ENCODE results near the gene DLEC1. TPM values are rescaled to one million over a fixed set of nuclear protein-coding genes. Genes with fewer than 3 reads are reported as not detected.

The DLEC1 gene
- polyA plus RNA-seq, 1 experiment, result 0.06 TPM

DNA sequence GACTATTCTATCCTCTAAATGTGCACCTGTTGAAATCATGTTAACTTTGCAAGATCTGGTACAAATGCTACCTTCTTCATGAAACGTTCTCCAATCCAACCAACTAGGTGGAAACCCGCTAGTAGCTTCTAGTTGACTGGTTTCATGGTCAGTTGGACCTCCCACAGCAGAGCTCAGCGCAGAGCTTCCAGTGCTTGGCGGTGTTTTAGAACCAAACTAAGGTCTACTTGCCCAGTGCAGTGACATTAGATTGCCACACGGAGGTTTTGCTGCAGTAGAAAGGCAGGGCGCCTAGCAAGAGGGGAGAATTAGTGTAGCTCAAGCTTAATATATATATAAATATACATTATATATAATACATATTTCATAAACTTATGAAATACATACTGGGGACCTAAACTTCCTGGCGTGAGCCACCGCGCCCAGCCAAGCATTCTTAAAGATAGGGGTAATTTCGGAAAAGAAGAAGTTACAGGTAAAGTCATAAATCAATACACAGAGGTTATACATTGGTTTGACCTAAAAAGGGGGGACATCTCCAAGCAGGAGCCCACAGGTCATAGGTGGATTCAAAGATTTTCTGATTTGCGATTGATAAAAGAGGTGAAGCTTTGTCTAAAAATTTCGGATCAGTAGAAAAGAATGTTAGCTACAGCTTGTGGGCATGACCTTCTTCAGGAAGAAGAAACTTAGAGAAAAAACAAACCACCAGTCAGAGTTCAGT, 124.3 kb downstream of the DLEC1 start:
- Histone ChIP-seq H3K4me3 (ENCODE audit: low read depth, low read length) (no peak overlapping the region), H3K36me3 (ENCODE audit: control insufficient read depth, insufficient read depth, low read length) (no peaks in the 10 kb centered on the region), H3K27me3 (ENCODE audit: control insufficient read depth, insufficient read depth, low read length) (no peaks in the 10 kb centered on the region)
- ChIA-PET CTCF (interaction anchor here (0.9 to 1.3 kb wide), 2 partner anchors 8 to 18 kb away, joined by 4 to 6 read pairs; no protein-coding TSS in a partner anchor), POLR2A (no interaction called here)
- TF ChIP-seq, protein P1, sequence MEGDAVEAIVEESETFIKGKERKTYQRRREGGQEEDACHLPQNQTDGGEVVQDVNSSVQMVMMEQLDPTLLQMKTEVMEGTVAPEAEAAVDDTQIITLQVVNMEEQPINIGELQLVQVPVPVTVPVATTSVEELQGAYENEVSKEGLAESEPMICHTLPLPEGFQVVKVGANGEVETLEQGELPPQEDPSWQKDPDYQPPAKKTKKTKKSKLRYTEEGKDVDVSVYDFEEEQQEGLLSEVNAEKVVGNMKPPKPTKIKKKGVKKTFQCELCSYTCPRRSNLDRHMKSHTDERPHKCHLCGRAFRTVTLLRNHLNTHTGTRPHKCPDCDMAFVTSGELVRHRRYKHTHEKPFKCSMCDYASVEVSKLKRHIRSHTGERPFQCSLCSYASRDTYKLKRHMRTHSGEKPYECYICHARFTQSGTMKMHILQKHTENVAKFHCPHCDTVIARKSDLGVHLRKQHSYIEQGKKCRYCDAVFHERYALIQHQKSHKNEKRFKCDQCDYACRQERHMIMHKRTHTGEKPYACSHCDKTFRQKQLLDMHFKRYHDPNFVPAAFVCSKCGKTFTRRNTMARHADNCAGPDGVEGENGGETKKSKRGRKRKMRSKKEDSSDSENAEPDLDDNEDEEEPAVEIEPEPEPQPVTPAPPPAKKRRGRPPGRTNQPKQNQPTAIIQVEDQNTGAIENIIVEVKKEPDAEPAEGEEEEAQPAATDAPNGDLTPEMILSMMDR (IDR thresholded peaks at IDR 0.05; ENCODE audit: insufficient read depth, low read depth, low read length), result peak; percentile 15; the same call in 1 of the 2 replicates
- no peak for DNase-seq (ENCODE audit: low read depth)

DNA sequence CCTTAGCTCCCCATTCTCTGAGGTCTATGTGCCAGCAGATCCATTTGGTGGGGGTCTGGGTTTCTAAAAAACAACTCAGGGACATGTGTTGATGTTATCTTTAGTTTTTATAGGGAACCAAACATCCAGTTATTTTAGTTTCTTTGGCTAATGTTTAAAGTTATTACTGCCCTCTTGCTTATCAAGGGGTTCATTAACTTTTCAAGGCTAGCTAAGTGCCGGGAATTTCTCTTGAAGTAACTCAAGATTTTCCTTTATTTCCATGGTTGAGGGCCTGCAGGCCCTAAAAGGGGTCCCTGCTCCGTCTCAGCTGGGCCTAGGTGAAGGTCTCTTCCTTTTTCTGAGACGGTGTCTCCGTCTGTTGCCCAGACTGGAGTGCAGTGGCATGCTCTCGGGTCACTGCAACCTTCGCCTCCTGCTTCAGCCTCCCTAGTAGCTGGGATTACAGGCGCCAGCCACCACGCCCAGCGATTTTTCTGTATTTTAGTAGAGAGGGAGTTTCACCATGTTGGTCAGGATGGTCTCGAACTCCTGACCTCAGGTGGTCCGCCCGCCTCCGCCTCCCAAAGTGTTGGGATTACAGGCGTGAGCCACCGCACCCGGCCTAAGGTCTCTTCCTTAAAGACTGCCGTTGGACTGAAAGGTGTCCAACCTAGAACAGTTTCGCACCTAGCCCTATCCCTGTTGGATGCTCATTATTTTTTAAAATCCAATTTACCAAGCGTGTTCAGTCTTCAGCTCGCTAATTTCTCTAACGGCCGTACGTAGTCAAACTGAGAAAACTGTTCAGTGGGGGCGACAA, 125.0 kb downstream of the DLEC1 start:
- CTCF ChIA-PET, result interaction anchor here (0.6 to 1.3 kb wide), 3 partner anchors 9 to 30 kb away, joined by 3 to 6 read pairs (median 4); no protein-coding TSS in a partner anchor
- no peaks in the 10 kb centered on the region for H3K27me3 ChIP-seq (ENCODE audit: control insufficient read depth, insufficient read depth, low read length)
- no peak for DNase-seq (ENCODE audit: low read depth)
- TF ChIP-seq, protein P1 (IDR thresholded peaks at IDR 0.05; ENCODE audit: insufficient read depth, low read depth, low read length), result no peak
- H3K36me3 ChIP-seq (ENCODE audit: control insufficient read depth, insufficient read depth, low read length), result no peaks in the 10 kb centered on the region
- POLR2A ChIA-PET, result interaction anchor here (0.6 to 1.5 kb wide), 3 partner anchors 27 to 1097 kb away, joined by 3 to 7 read pairs (median 5); partner anchors contain the start of gene ACAA1
- peak overlapping the region; percentile 74 for H3K4me3 ChIP-seq (ENCODE audit: low read depth, low read length)

DNA sequence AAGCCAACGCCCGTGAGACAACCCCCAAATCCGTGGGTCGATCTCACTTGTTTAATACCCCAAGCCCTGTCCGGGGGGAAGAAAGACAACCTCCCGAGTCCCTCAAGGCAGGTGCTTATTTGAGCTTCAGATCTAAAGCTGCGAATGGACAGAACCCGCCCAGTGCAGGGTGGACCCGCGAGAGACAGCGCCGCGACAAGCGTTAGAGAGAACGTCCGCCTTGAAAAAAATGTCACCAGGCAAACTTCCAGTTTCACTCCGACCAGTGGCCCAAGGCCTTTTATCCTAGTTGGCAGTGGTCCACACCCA, 125.6 kb downstream of the DLEC1 start:
- TF ChIP-seq, protein P1 (IDR thresholded peaks at IDR 0.05; ENCODE audit: insufficient read depth, low read depth, low read length), result no peak
- Histone ChIP-seq H3K36me3 (ENCODE audit: control insufficient read depth, insufficient read depth, low read length) (no peaks in the 10 kb centered on the region), H3K27me3 (ENCODE audit: control insufficient read depth, insufficient read depth, low read length) (no peaks in the 10 kb centered on the region), H3K4me3 (ENCODE audit: low read depth, low read length) (peak overlapping the region; percentile 74)
- CTCF ChIA-PET, result interaction anchor here (0.6 to 0.8 kb wide), 2 partner anchors 29 to 83 kb away, joined by 3 read pairs; no protein-coding TSS in a partner anchor
- DNase-seq (ENCODE audit: low read depth), result no peak
- POLR2A ChIA-PET, result interaction anchor here (0.6 to 1.5 kb wide), 3 partner anchors 28 to 1098 kb away, joined by 3 to 7 read pairs (median 5); partner anchors contain the start of gene ACAA1

DNA sequence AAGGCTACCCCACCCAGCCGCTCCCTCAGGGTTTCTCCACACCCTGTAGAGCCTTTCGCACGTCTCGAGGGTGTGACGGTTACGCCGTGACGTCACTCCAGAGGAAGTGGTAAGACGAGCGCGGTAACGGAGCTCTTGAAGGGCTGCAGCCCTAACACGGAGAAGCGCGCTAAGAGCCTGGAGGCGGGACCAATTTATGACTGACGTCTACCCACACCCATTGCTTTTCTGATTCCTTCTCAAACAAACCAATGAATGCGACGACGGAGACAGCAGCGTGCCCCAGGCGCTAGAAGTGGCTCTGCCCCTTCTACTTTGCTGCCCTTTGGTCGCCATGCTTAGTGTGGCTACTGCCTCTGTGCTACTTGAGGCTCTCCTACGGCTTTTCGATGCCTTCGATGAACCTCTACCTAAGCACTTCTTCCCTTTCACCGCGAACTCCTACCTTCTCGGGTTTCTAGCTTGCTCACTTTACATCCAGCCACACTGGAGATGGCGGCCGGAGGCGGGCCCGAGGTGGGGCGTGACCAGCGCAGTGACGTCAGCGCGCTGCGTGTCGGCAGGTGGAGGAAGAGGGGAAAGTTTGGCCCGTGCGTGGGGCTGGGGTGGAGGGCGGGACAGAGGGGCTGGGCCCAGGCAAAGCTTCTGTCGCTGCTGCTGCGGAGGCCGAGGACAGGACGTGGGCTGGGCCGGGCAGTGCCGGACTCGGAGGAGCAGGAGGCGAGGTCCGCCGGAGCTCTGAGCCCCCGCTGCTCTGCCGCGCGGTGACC, 126.1 kb downstream of the DLEC1 start, which contains the start of gene OXSR1:
TSS of gene OXSR1 (plus strand) at position 586 of the 770 bp plus-strand sequence. CDS start 340 bp downstream, outside the sequence.
- TF ChIP-seq, protein P1 (IDR thresholded peaks at IDR 0.05; ENCODE audit: insufficient read depth, low read depth, low read length), result no peak
- CTCF ChIA-PET, result interaction anchor here (0.6 to 0.8 kb wide), 2 partner anchors 29 to 82 kb away, joined by 3 read pairs; no protein-coding TSS in a partner anchor
- Histone ChIP-seq H3K4me3 (ENCODE audit: low read depth, low read length) (peak within 1 kb of the TSS; percentile 74), H3K27me3 (ENCODE audit: control insufficient read depth, insufficient read depth, low read length) (no peaks in the 10 kb centered on the region), H3K36me3 (ENCODE audit: control insufficient read depth, insufficient read depth, low read length) (no peaks in the 10 kb centered on the region)
- POLR2A ChIA-PET, result interaction anchor here (0.6 to 1.5 kb wide), 4 partner anchors 28 to 1098 kb away, joined by 3 to 7 read pairs (median 4); partner anchors contain the start of gene ACAA1
- DNase-seq (ENCODE audit: low read depth), result peak; percentile 99

Measured in BJ (cell line).